Hypothalamus (tissue), 51 donors: ENCODE measurements around the gene HBE1.
"Not testable (repeated sequence)": the region's sequence is repeated elsewhere in the genome, so short reads cannot be mapped to it uniquely, and the experiment has no call there.

Experiments used
- DNase-seq, 51 donors: peaks; one replicate each; lab custom pipeline; 2025; lab: John Stamatoyannopoulos, UW

Gene HBE1

DNA sequence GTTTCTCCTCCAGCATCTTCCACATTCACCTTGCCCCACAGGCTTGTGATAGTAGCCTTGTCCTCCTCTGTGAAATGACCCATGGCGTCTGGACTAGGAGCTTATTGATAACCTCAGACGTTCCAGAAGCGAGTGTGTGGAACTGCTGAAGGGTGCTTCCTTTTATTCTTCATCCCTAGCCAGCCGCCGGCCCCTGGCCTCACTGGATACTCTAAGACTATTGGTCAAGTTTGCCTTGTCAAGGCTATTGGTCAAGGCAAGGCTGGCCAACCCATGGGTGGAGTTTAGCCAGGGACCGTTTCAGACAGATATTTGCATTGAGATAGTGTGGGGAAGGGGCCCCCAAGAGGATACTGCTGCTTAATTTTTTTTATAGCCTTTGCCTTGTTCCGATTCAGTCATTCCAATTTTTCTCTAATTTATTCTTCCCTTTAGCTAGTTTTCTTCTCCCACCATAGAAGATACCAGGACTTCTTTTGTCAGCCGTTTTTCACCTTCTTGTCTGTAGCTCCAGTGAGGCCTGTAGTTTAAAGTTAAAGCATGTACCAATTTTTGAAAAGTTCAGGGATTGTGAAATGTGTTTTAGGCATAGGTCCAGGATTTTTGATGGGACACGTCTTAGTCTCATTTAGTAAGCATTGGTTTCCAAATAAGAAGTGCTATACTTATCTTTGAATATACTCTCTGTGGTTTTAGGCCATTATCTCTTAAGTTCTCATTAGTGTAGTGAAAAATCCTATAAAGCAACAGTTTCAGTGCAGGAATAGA, 14.9 kb downstream of the HBE1 start, which contains the start of gene HBG2:
HBG2 (minus strand) TSS at position 136 of the 768 bp plus-strand sequence; CDS start at position 83, 53 bp downstream.
- DNase-seq = not testable (repeated sequence)

DNA sequence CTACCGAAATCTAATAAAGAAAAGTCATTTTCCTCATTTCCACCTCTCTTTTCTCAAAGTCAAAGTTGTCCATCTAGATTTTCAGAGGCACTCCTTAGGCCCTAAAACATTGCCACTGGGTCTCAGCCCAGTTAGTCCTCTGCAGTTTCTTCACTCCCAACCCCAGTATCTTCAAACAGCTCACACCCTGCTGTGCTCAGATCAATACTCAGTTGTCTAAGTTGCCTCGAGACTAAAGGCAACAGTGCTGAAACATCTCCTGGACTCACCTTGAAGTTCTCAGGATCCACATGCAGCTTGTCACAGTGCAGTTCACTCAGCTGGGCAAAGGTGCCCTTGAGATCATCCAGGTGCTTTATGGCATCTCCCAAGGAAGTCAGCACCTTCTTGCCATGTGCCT, 15.7 kb downstream of the HBE1 start:
- DNase-seq = not testable (repeated sequence)

DNA sequence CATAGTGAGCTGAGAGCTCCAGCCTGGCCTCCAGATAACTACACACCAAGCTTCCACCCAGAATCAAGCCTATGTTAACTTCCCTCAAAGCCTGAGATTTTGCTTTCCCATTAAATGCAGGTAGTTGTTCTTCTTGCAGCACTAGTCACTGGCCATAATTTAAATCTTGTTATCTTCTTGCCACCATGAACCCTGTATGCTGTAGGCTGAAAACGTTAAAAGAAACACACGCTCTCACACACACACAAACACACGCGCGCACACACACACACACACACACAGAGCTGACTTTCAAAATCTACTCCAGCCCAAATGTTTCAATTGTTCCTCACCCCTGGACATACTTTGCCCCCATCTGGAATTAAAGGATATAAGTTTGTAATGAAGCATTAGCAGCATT, 16.3 kb downstream of the HBE1 start:
- DNase-seq = not testable (repeated sequence)

DNA sequence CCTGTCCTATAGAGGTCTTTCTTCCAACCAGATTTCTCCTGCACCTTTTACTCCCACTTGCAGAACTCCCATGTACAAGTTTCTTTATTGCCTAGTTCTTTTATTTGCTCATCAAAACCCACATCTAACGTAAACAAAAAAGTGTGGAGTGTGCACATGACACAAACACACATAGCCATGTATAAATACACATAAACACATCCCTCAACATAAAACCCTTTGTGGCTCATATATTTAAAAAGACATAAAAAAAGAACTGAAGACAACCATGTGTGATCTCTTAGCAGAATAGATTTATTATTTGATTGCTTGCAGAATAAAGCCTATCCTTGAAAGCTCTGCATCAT, 16.9 kb downstream of the HBE1 start:
- no peak for DNase-seq

DNA sequence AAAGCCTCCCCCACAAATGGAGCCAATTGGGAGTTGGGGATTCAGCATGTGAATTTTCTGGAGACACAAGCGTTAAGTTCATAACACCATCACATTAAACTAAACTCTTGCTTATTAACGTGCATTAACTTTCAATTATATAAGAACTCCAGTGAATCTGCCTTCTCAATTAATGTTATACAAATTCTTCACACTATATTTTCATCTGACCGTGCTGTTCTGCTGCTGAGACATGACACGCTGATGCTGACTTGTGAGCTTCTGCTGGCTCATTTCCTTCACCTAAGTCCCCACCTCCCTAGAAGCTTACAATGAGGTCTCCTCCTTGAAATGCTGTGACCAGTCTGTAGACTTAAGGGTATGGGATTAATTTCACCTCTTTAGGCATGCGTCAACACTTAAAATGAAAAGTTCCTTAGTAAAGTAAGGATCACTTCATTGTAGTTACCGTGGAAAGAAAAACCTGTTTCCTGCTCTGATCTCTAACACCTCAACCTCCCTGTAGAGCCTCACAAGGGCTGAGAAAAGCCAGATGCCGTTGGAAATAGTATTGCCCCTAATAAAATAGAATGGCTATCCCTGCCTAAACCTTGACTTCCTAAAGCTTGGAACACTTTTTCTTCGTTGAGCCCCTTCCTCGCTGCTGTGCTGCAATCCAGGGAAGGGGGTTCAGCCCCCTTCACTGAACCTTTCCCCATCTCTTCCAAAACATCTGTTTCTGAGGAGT, 17.4 kb downstream of the HBE1 start:
- no peak for DNase-seq

DNA sequence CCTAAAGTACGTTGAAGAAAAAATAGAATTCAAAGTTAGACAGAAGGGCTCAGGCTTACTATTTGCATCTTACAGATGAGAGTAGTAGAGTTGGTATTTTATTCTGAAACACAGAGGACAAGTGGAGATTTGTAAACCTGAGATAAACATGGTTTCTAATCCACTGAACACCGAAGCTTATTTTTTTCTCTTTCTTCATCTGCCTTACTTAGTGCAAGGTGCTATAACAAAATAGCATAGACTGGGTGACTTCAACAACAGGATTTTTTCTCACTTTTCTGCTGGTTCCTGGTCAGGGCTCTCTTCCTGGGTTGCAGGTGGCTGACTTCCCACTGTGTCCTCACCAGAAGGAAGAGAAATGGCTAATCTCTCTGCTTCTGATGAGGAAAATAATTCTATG, 18.0 kb downstream of the HBE1 start:
- DNase-seq = no peak

DNA sequence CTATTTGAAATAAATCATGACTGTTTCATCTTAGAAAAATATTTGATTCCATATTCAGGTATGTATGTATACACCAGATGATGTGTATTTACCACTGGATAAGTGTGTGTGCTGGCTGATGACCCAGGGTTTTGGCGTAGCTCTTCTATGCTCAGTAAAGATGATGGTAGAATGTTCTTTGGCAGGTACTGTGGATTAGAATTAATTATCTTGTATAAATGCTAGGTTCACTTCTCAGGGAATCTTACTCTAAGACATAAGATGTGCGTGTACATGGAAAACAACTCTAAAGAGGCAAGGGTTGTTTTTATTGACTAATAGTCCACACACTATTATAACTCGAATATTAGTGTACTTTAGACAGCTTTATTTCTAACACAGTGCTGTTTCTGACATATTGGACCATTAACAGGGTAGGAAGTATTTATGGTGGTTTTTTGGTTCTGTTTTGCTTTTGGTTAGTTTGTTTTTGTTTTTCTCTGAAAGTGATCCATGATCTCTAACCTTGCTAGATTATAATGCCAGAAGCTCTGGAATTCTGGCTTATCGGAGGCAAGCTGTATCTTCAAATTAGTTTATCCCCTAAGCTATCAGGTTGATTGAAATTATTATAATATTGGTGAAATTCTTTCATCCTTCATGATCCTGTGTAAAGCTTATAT, 19.1 kb downstream of the HBE1 start:
- DNase-seq = no peak

DNA sequence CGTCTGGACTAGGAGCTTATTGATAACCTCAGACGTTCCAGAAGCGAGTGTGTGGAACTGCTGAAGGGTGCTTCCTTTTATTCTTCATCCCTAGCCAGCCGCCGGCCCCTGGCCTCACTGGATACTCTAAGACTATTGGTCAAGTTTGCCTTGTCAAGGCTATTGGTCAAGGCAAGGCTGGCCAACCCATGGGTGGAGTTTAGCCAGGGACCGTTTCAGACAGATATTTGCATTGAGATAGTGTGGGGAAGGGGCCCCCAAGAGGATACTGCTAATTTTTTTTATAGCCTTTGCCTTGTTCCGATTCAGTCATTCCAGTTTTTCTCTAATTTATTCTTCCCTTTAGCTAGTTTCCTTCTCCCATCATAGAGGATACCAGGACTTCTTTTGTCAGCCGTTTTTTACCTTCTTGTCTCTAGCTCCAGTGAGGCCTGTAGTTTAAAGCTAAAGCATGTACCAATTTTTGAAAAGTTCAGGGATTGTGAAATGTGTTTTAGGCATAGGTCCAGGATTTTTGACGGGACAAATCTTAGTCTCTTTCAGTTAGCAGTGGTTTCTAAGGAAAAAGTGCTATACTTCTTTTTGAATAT, 19.8 kb downstream of the HBE1 start, which contains the start of gene HBG1:
HBG1 (minus strand) TSS at position 51 of the 590 bp plus-strand sequence. CDS start 53 bp downstream, outside the sequence.
- DNase-seq = not testable (repeated sequence)

DNA sequence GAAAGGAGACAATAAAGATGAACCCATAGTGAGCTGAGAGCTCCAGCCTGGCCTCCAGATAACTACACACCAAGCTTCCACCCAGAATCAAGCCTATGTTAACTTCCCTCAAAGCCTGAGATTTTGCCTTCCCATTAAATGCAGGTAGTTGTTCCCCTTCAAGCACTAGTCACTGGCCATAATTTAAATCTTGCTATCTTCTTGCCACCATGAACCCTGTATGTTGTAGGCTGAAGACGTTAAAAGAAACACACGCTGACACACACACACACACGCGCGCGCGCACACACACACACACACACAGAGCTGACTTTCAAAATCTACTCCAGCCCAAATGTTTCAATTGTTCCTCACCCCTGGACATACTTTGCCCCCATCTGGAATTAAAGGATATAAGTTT, 21.2 kb downstream of the HBE1 start:
- DNase-seq = not testable (repeated sequence)

DNA sequence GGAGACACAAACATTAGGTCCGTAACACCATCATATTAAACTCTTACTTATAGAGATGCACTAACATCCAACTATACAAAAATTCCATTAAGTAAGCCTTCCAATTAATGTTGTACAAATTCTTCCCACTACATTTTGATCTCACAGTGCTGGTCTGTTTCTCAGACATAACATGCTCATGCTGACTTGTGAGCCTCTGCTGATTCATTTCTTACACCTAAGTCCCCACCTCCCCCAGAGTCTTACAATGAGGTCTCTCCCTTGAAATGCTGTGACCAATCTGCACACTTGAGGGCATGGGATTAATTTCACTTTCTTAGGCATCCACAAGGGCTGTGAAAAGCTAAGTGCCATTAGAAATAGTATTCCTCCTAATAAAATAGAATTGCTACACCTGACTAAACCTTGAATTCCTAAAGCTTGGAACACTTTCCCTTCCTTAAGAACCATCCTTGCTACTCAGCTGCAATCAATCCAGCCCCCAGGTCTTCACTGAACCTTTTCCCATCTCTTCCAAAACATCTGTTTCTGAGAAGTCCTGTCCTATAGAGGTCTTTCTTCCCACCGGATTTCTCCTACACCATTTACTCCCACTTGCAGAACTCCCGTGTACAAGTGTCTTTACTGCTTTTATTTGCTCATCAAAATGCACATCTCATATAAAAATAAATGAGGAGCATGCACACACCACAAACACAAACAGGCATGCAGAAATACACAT, 22.1 kb downstream of the HBE1 start:
- DNase-seq = no peak

DNA sequence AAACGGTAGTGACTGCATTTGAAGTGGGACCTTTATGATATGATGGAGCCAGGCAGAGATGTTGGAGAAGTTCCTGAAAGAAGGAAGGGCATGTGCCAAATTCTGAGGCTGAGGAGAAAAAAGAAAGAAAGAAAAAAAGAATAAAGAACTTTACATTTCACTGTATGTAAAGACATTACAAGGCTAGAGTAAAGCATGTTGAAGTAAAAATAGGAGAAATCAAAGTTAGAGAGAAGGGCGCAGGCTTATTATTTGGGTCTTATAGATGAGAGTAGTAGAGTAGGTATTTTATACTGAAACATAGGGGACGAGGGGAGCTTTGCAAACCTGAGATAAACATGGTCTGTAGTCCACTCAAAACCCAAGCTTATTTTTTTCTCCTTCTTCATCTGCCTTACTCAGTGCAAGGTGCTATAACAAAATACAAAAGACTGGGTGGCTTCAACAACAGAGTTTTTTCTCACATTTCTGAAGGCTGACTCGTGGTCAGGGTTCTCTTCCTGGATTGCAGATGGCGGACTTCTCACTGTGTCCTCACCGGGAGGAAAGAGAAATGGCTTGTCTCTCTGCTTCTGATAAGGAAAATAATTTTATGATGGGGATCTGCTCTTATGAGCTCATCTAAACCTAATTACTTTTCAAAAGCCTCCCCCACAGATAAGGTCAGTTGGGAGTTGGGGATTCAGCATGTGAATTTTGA, 22.8 kb downstream of the HBE1 start:
- no peak for DNase-seq

DNA sequence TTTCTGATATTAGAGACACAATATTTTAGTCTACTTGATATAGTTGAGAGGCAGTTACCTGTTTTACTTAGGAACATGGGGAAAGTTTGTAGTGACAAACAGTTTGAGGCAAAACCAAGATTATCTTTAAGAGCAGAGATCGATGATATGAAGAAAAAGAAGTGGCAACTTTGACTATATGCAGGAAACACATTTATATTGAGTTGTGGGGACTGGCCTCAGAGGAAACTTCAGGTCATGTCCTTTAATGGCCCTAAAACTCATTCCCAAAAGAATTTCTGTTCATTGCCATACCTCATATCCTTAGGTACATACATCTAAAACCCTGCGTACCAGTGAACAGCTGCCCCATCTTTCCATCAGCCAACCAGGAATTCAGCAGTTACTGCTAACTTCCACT, 24.6 kb downstream of the HBE1 start:
- no peak for DNase-seq

DNA sequence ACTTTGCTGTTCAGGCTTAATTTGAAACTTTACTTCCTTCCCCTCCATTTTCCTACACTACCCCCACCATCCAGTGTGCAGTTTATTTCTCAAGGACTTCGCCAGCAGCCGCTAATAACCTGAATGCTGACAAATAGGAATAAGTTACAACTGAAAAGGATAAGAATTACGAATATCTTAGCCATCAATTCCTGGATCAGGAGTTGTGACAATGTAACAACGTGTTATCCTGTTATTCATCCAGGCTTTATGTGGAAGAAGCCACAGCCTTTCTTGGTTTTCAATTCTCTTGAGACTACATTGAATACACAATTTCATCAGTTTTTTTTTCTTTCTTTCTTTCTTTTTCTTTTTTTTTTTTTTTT, 25.9 kb downstream of the HBE1 start:
- DNase-seq = no peak

DNA sequence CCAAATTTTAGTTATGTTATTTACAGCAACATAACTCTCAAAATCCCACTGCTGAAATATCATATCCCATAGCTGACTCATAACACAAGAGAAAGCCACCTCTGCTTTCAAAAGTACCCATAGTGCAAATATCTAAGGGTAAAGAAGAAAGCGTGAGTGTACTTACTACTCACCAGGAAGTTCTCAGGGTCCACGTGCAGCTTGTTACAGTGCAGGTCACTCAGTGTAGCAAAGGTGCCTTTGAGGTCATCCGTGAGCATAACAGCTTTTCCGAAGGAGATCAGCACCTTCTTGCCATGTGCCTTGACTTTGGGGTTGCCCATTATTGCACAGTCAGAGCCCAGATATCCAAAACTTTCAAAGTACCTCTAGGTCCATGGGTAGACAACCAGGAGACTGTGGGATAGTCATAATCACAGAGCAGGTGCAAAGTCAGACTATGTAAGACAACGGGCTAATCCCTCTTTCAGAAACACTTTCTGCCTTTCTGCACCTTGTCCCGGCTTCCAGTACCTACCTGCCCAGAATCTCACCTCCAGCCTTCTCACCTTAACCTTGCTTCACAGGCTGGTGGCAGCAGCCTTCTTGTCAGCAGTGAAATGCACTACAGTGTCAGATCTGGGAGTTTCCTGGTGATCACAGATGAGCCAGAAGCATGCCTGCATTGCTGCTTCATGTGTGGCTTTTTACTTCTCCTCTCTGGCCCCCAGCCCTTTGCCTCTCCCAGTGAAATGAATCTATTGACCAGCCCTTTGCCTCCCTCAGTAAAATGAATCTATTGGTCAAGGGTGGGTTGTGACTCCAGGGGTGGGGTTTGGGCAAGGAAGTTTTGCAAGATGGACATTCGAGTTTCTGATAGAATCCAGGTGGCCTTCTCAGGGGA, 26.6 kb downstream of the HBE1 start:
- DNase-seq = no peak

DNA sequence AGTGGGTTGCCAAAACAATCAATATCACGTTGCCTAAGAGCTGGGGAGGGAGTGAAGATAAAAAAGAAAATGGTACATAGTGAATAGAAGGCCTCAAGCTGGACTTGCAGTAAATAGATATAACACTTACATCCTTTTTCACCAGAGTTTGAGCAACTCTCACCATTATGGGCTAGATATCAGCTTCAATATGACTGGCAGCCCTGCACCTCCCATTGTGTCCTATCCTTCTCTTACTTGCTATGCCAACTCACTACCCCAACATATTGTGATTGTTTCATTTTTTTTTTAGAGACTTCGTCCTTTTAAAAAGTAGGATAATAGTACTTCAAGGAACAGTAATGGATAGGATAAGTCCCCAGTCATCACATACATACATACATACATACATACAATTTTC, 27.5 kb downstream of the HBE1 start:
- no peak for DNase-seq

DNA sequence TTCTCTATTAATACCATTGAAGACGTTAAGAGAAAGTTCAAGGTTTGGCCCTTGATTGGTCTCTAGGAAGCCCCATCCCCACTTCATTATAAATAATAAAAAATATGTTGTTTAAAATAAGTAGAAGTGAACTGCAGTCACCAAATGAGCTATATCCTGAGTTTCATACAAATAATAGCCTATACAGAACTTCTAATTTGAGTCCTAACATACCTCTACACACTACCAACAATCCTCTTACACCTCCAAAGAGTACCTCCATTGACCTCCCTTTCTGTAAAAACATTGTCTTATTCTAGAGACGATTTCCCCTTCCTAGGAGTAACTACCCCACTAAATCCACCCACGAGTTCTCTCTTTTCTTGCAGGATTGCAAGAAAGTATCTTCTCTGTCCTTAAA, 28.3 kb downstream of the HBE1 start:
- no peak for DNase-seq

DNA sequence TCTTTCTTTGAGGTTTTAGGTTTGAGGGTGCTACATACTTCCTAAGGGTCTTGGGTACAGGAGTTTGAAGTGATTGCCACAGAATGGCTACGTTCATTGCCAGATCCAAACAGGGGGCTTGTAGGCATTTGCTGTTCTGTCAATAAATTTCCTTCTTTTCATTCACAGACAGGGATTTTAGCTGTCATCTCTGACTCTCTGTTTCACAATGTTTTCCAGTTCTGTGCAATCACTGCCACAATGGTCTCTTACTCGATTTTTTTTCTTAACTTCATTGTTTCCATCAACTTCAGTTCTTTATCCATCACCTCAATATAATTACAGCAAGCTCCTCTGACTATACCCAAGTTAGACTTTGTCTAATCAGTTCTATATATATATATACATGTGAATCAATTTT, 29.3 kb downstream of the HBE1 start:
- DNase-seq = no peak

DNA sequence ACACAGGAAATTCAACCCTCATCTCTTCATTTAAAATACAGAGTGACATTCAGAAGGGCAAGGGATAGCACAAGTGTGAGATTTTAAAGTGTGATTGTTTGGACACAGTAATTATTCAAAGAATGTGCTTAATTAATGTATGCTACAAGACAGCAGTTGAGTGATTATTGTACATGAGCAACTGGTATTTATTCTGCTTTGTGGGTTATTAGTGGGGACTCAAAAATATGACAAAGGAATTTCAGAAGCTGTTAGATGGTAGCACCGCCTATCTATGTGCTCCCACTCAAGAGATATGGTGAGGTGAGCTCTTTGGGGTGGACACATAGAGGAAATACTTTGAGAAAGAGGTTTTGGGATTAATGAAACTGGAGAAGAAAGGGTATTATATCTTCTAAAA, 29.7 kb downstream of the HBE1 start:
- DNase-seq = no peak

DNA sequence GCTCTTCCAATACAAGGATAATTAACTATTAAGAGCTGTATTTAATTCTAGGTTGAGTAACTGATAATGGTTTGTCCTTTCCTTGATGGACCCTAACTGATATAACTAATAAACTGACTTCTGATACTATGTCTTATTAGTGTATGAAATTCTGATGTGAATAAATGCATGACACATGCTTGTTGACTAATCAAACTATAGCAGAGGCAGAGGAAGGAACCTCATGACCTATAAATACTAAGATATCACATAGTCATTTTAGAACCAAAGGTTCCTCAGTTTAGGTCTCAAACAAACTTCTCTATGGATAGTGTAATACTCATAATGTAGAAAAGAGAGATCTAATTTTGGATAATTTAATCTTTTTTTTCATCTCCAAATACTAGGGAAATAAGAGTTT, 30.7 kb downstream of the HBE1 start:
- no peak for DNase-seq
